Spinal cord (tissue), 10 donors: Measurements from ENCODE around the gene ZNF660. TPM values are rescaled to one million over a fixed set of nuclear protein-coding genes. Genes with fewer than 3 reads are reported as not detected.

Experiments
- DNase-seq, 6 donors: peaks; one replicate each; pipeline versions ENCODE4 v3.0.0 to v3.0.0-alpha.2; 2013 to 2015; ENCODE audit warnings: low spot score in 6 of 6, low read depth in 4 of 6
- H3K27ac ChIP-seq: one replicate; pipeline ENCODE4 v1.5.1; 2013; ENCODE audit warnings: low read depth, low read length, control low read depth
- H3K27me3 ChIP-seq: one replicate; pipeline ENCODE4 v1.6.1; 2013; ENCODE audit warnings: low read length; ENCODE audit not compliant: control insufficient read depth, insufficient read depth
- H3K36me3 ChIP-seq: one replicate; pipeline ENCODE4 v1.6.1; 2013; ENCODE audit warnings: low read length; ENCODE audit not compliant: control insufficient read depth, insufficient read depth
- H3K4me1 ChIP-seq: one replicate; pipeline ENCODE4 v1.6.1; 2013; ENCODE audit warnings: low read length; ENCODE audit not compliant: control insufficient read depth, insufficient read depth
- H3K4me3 ChIP-seq: one replicate; pipeline ENCODE4 v1.5.1; 2013; ENCODE audit warnings: low read depth, low read length, control low read depth
- H3K9me3 ChIP-seq: one replicate; pipeline ENCODE4 v1.6.1; 2013; ENCODE audit warnings: low read length; ENCODE audit not compliant: control insufficient read depth, insufficient read depth
- WGBS: methylation state at CpG from one replicate; pipeline ENCODE4 v1.1.5; 2013; ENCODE audit warnings: missing lambda C conversion rate; ENCODE audit not compliant: insufficient coverage; 5-methylcytosine and 5-hydroxymethylcytosine counted together
- polyA plus RNA-seq, 2 donors: library from polyadenylated mRNA; unstranded; fragments of 120-200 nt; gene quantifications; one replicate each; pipeline ENCODE4 v1.2.1, GENCODE V29; 2013; ENCODE audit not compliant: insufficient read length in 2 of 2
- total RNA-seq, 2 donors: library from RNA; depleted of rRNA in 1 of 2; stranded (reverse); fragments of 120-200 nt in 1 of 2; fragments of >200 nt in 1 of 2; gene quantifications; one replicate each; pipeline versions ENCODE4 v1.2.3 to v1.2.4, GENCODE V29; 2013 to 2014
- donor health status: healthy.

ZNF660 gene
- total and polyA plus RNA-seq, 4 donors = 8.3 to 12.7 (median 9.7) TPM

GRCh38 chr3:44624749-44625480, 40.2 kb downstream of the ZNF660 start, which contains the start of gene ZNF197:
ZNF197 (plus strand) TSS chr3:44625036; CDS start chr3:44629155, 4,119 bp downstream.
- under 1% methylated on average over 47 of the region's 47 CpGs for WGBS

DNA sequence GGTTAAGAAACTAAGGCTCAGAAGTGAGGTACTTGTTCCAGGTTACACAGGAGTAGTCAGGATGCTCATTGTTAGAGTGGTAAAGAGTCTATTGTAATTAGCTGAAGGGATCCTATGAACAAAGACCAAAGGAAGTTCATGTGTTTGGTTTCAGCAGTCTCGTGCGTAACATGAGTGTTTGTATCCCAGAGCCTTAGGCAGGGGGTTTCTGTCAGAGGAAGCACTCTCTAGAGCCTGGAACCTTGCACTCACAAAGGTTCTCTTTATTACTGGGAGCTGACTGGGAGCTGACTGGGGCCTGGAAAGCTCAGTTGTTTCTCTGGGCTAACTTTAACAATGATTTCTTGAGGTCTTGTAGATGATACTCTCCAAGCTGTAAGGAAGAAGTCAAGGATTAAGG, 44.0 kb downstream of the ZNF660 start:
- H3K36me3 ChIP-seq = peaks cover 30% of the 10 kb centered on the region
- no peak overlapping the region for H3K4me3 ChIP-seq
- WGBS = 51% methylated on average over 2 of the region's 2 CpGs
- no peaks in the 10 kb centered on the region for H3K27me3 ChIP-seq
- no peak for DNase-seq
- no peaks in the 10 kb centered on the region for H3K9me3 ChIP-seq
- H3K4me1 ChIP-seq = peaks cover 5% of the 10 kb centered on the region
- no peak overlapping the region for H3K27ac ChIP-seq

More at GRCh38 chr3:44624749-44625480, 40.2 kb downstream of the ZNF660 start, which contains the start of gene ZNF197:
- H3K4me1 ChIP-seq = peaks cover 5% of the 10 kb centered on the region
- peak; percentile 83 to 98 (median 89) for DNase-seq
- no peaks in the 10 kb centered on the region for H3K27me3 ChIP-seq
- peak within 1 kb of the TSS; percentile 86 for H3K27ac ChIP-seq
- H3K4me3 ChIP-seq = peak within 1 kb of the TSS; percentile 78
- peaks cover 10% of the 10 kb centered on the region for H3K36me3 ChIP-seq
- no peaks in the 10 kb centered on the region for H3K9me3 ChIP-seq

DNA sequence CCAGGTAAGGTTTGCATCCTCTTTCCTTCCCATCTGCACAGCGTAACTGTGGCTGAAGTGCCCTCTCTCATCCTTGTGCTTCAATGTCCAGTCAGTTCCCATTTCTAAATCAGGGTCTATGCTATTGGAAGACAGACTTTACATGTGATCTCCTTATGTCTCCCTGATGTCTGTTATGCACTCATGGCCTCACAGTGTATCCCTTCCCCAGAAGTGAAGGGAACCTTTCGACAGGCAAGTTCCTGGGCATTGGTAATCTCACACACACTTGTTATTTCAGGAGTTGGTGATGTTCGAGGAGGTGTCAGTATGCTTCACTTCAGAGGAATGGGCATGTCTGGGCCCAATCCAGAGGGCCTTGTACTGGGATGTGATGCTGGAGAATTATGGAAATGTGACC, 47.4 kb downstream of the ZNF660 start:
- Histone ChIP-seq H3K9me3 (no peaks in the 10 kb centered on the region), H3K36me3 (peaks cover 35% of the 10 kb centered on the region), H3K27ac (no peak overlapping the region), H3K27me3 (no peaks in the 10 kb centered on the region), H3K4me1 (peaks cover 3% of the 10 kb centered on the region), H3K4me3 (no peak overlapping the region)
- 89% methylated on average over 1 of the region's 3 CpGs for WGBS
- DNase-seq = no peak

- Histone ChIP-seq H3K36me3 (peaks cover 34% of the 10 kb centered on the region), H3K27ac (no peak overlapping the region), H3K4me1 (no peaks in the 10 kb centered on the region), H3K9me3 (no peaks in the 10 kb centered on the region), H3K27me3 (no peaks in the 10 kb centered on the region), H3K4me3 (no peak overlapping the region)
- no CpG with 5 or more reads among the region's 4 CpGs for WGBS
- no peak for DNase-seq
Observed at GRCh38 chr3:44642337-44642736, 57.6 kb downstream of the ZNF660 start.

DNA sequence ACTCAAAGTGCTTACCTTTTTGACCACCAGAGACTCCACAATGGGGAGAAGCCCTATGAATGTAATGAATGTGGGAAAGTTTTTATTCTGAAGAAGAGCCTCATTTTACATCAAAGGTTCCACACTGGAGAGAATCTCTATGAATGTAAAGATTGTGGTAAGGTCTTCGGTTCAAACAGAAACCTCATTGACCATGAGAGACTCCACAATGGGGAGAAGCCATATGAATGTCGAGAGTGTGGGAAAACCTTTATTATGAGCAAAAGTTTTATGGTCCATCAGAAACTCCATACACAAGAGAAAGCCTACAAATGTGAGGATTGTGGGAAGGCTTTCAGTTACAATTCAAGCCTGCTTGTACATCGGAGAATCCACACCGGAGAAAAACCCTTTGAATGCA, 58.3 kb downstream of the ZNF660 start:
- no peaks in the 10 kb centered on the region for H3K4me1 ChIP-seq
- peaks cover 34% of the 10 kb centered on the region for H3K36me3 ChIP-seq
- no peak overlapping the region for H3K27ac ChIP-seq
- no peak for DNase-seq
- no peak overlapping the region for H3K4me3 ChIP-seq
- no peaks in the 10 kb centered on the region for H3K9me3 ChIP-seq
- H3K27me3 ChIP-seq = no peaks in the 10 kb centered on the region
- 60% methylated on average over 1 of the region's 4 CpGs for WGBS

DNA sequence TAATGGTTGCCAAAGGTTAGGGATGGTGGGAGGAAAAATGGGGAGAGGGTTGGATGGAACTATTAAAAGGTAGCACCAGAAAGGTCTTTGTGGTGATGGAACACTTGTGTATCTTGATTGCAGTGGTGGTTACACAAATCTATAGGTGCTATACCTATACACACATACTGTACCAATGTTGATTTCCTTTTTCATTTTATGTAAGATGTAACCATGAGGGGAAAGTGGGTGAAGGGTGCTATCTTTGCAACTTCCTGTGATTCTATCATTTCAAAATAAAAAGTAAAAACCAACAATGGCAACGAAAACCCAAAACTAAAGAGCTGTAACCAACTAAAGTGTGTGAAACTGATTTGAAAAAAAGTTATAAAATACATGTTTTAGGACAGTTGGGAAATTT, 63.0 kb downstream of the ZNF660 start:
- DNase-seq = no peak
- Histone ChIP-seq H3K4me1 (peaks cover 6% of the 10 kb centered on the region), H3K36me3 (peaks cover 34% of the 10 kb centered on the region), H3K4me3 (no peak overlapping the region), H3K9me3 (no peaks in the 10 kb centered on the region), H3K27ac (no peak overlapping the region), H3K27me3 (no peaks in the 10 kb centered on the region)
- no CpG with 5 or more reads among the region's 1 CpG for WGBS

DNA sequence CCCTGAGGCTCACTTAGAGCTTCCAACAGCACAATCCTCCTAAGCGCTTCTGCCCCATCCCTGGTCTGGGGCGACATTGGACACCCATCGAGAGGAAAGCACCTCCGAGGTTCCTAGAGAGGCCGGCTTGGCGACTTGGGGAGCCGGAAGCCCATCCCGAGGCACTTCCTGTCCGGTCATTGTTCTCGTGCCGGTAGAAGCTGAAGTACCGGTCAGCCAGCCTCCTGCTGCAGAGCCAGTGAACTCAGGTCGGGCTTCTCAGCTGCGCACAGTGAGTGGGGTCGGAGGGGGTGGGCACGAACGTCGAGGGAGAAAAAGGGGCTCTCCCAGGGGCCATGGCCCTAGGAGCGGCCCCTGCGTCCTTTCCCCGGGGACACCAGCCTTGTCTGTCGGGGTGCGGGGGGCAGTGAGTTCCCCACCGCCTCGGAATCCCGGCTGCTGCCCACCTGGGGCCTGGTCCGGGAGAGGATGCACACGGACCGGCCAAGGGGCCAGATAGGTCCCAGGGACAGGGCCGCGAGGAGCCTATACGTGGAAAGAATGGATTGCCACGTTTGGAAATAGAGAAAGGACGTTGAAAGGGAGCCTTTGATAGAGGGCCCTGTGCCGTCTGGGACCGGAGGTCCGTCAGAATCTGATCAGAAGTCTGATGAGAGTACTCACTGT, 63.9 kb downstream of the ZNF660 start, which contains the start of gene ZNF35:
ZNF35 (plus strand) TSS at position 169 of the 666 bp plus-strand sequence. CDS start 2,336 bp downstream, outside the sequence.
- WGBS = under 1% methylated on average over 37 of the region's 37 CpGs

More for the DNA sequence above, 63.9 kb downstream of the ZNF660 start, which contains the start of gene ZNF35:
- Histone ChIP-seq H3K27ac (peak within 1 kb of the TSS; percentile 68), H3K4me1 (peaks cover 6% of the 10 kb centered on the region), H3K27me3 (no peaks in the 10 kb centered on the region), H3K4me3 (peak within 1 kb of the TSS; percentile 95), H3K36me3 (peaks cover 32% of the 10 kb centered on the region), H3K9me3 (no peaks in the 10 kb centered on the region)
- peak; percentile 41 to 95 (median 74) for DNase-seq

Other genes starting within 250 kb of the ZNF660 start
- gene TCAIM, start 246.2 kb upstream of the ZNF660 start, total RNA-seq = 10 to 100 TPM; 39.0 to 61.0 TPM
- 10 to 100 TPM; 29.9 to 36.1 TPM for gene TCAIM, start 246.2 kb upstream of the ZNF660 start, polyA plus RNA-seq
- 10 to 100 TPM; 19.7 to 22.9 TPM for gene ZNF445, start 107.3 kb upstream of the ZNF660 start, total RNA-seq
- gene ZNF445, start 107.3 kb upstream of the ZNF660 start, polyA plus RNA-seq = 10 to 100 TPM; 25.6 to 33.8 TPM
- 10 to 100 TPM; 13.8 to 16.5 TPM for gene ZKSCAN7, start 29.8 kb upstream of the ZNF660 start, total RNA-seq
- 10 to 100 TPM in 1 of 2 donors, 1 to 10 TPM in 1; 9.6 to 12.4 TPM for gene ZKSCAN7, start 29.8 kb upstream of the ZNF660 start, polyA plus RNA-seq
- gene ZNF197, start 40.1 kb downstream of the ZNF660 start, total RNA-seq = 10 to 100 TPM; 29.4 to 36.5 TPM
- gene ZNF197, start 40.1 kb downstream of the ZNF660 start, polyA plus RNA-seq = 10 to 100 TPM; 25.5 to 31.9 TPM
- gene ZNF35, start 63.8 kb downstream of the ZNF660 start, total RNA-seq = 10 to 100 TPM; 16.3 to 18.1 TPM
- gene ZNF35, start 63.8 kb downstream of the ZNF660 start, polyA plus RNA-seq = 1 to 10 TPM; 9.5 to 9.6 TPM
- 10 to 100 TPM in 1 of 2 donors, 1 to 10 TPM in 1; 9.8 to 13.1 TPM for gene ZNF502, start 127.7 kb downstream of the ZNF660 start, total RNA-seq
- gene ZNF502, start 127.7 kb downstream of the ZNF660 start, polyA plus RNA-seq = 1 to 10 TPM; 9.3 to 9.6 TPM
- 10 to 100 TPM; 15.9 TPM for gene ZNF501, start 144.7 kb downstream of the ZNF660 start, total RNA-seq
- gene ZNF501, start 144.7 kb downstream of the ZNF660 start, polyA plus RNA-seq = 10 to 100 TPM; 10.8 to 12.4 TPM
- gene KIAA1143, start 176.7 kb downstream of the ZNF660 start, total RNA-seq = 10 to 100 TPM; 40.8 to 44.3 TPM
- gene KIAA1143, start 176.7 kb downstream of the ZNF660 start, polyA plus RNA-seq = 10 to 100 TPM; 32.8 to 44.7 TPM
- 10 to 100 TPM; 10.4 to 14.0 TPM for gene KIF15, start 176.8 kb downstream of the ZNF660 start, total RNA-seq
- gene KIF15, start 176.8 kb downstream of the ZNF660 start, polyA plus RNA-seq = 10 to 100 TPM; 12.5 to 13.5 TPM